Skeletal muscle tissue (tissue), 4 donors: Measurements from ENCODE around the gene C13orf42. TPM values are rescaled to one million over a fixed set of nuclear protein-coding genes. Genes with fewer than 3 reads are reported as not detected.
"Not testable (repeated sequence)": the region's sequence is repeated elsewhere in the genome, so short reads cannot be mapped to it uniquely, and the experiment has no call there.

ENCODE experiments used
- H3K27ac ChIP-seq: one replicate; pipeline ENCODE4 v1.7.0; 2013; ENCODE audit warnings: mild to moderate bottlenecking, low read depth, low read length, inconsistent platforms
- H3K27me3 ChIP-seq, 3 donors: one replicate each; pipeline ENCODE4 v1.7.0; 2013; ENCODE audit warnings: low read length in 3 of 3; ENCODE audit not compliant: control insufficient read depth in 3 of 3, insufficient read depth in 3 of 3
- H3K36me3 ChIP-seq, 3 donors: one replicate each; pipeline ENCODE4 v1.7.0; 2013; ENCODE audit warnings: low read length in 3 of 3; ENCODE audit not compliant: control insufficient read depth in 3 of 3, insufficient read depth in 3 of 3
- H3K4me1 ChIP-seq, 3 donors: one replicate each; pipeline ENCODE4 v1.7.0; 2013; ENCODE audit warnings: low read length in 3 of 3, mild to moderate bottlenecking in 3 of 3; ENCODE audit not compliant: control insufficient read depth in 3 of 3, insufficient read depth in 3 of 3
- H3K4me3 ChIP-seq, 3 donors: one replicate each; pipeline ENCODE4 v1.7.0; 2013; ENCODE audit warnings: low read length in 3 of 3
- H3K9ac ChIP-seq, 3 donors: one replicate each; pipeline ENCODE4 v1.7.0; 2013; ENCODE audit warnings: low read length in 3 of 3, mild to moderate bottlenecking in 3 of 3, moderate library complexity in 2 of 3, low read depth in 1 of 3
- H3K9me3 ChIP-seq, 3 donors: one replicate each; pipeline ENCODE4 v1.7.0; 2013; ENCODE audit warnings: low read length in 3 of 3; ENCODE audit not compliant: control insufficient read depth in 3 of 3
- total RNA-seq: library from RNA; depleted of rRNA; stranded (reverse); fragments of >200 nt; gene quantifications from one replicate; pipeline ENCODE4 v1.2.3, GENCODE V29; 2014
- donor health status: Osteomylitis.

The C13orf42 gene
- total RNA-seq, 1 donor from 2014 or later: not detected

DNA sequence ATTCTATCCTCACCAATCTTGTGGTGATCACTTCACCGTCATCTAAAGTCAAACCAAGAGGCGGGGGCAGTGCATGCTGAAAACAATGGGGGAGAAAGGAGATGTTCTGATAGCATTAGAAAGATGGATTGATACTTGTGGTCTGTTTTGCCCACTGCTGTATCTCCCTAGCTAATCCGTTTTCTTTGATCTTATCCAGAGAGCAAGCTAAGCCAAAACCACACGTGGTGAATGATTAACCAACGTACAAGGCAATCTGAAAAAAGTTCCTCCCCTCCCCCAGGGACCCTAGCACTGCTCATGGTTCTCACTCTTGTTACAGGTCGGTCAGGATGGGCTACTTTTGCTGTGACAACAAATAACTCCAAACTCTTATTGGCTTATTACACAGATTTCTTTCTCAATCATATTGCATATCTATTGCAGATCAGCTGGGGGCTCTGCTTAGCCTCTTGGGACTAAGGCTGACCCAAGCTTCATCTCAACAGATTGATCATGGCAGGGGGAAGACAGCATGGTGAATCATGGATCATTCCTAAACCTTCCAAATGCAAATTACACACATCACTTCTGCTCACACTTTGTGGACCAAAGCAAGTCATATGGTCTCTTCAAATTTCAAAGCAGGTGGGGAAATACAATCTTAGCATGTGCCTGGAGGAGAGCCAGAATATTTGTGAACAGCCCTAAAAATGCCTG lies 11.9 kb upstream of the C13orf42 start:
- Histone ChIP-seq H3K4me3 (no peak overlapping the region), H3K9me3 (peaks cover 0 to 5% (median 2%) of the 10 kb centered on the region in 3 donors), H3K27ac (no peak overlapping the region), H3K4me1 (no peaks in the 10 kb centered on the region), H3K9ac (no peak overlapping the region), H3K27me3 (peaks cover 0 to 2% (median 0%) of the 10 kb centered on the region in 3 donors), H3K36me3 (no peaks in the 10 kb centered on the region)

DNA sequence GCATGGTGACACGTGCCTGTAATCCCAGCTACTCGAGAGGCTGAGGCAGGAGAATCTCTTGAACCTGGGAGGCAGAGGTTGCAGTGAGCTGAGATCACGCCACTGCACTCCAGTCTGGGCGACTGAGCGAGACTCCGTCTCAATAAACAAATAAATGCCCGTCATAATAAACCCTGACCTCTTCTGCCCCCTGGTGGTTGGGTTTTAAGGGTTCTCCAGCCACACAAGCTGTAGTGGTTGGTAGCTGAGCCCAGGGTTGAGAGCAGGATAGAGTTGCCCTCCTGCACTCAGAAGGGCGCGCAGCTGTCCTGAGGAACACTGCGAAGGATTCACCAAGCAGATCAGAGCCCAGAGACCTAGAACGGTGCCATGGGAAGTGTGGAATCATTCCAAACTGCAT lies 9.8 kb upstream of the C13orf42 start:
- not testable (repeated sequence) for H3K36me3 ChIP-seq, H3K9ac ChIP-seq, H3K27me3 ChIP-seq, H3K4me1 ChIP-seq, H3K27ac ChIP-seq, H3K4me3 ChIP-seq, H3K9me3 ChIP-seq

DNA sequence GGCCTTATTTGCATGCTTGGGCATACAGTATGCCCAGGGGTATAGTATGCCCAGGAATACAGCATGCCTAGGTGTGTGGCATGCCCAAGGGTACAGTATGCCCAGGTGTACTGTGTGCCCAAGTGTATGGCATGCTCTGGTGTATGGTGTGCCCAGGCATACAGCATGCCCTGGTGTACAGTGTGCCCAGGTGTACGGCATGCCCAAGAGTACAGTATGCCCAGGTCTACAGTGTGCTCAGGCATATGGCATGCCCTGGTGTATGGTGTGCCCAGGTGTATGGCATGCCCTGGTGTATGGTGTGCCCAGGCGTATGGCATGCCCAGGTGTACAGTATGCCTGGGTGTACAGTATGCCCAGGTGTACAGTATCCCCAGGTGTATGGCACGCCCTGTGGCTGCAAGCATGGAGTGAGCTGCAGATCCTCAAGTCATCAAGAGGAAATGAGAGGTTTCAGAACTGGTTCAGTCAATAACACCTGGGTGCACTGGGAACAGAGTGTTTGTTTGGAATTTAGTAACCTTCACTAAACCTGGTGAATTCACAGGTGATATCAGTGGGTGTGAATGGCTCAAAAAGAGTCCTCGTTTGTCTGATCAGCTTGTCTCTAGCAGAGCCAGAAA lies 7.8 kb upstream of the C13orf42 start:
- no peak overlapping the region for H3K4me3 ChIP-seq

DNA sequence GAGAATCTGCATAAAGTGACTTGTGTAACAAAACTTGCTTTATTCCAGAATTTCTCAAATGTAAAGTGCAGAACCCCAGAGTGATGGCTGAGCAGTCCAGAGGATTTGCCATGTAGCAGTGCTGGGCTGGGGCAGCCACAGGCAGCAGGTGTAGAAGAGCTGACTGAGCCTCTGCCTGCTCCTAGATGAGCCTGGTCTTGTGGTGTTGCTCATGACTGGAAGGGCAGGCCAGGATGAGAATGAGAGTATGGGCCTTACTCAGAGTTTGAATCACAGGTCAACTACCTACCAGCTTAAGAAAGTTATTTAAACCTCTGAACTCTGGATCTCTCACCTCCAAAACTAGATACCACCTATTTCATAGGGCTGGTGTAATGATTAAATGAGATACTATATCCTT lies 2.9 kb upstream of the C13orf42 start:
- Histone ChIP-seq H3K9me3 (peaks cover 2 to 7% (median 3%) of the 10 kb centered on the region in 3 donors), H3K4me3 (no peak overlapping the region), H3K27me3 (peaks cover 0 to 7% (median 0%) of the 10 kb centered on the region in 3 donors), H3K27ac (no peak overlapping the region), H3K4me1 (no peaks in the 10 kb centered on the region), H3K36me3 (no peaks in the 10 kb centered on the region), H3K9ac (no peak overlapping the region)

More for the DNA sequence above, 7.8 kb upstream of the C13orf42 start:
- peaks cover 0 to 7% (median 0%) of the 10 kb centered on the region in 3 donors for H3K27me3 ChIP-seq
- H3K9me3 ChIP-seq: peaks cover 2 to 7% (median 3%) of the 10 kb centered on the region in 3 donors
- H3K4me1 ChIP-seq: no peaks in the 10 kb centered on the region
- no peak overlapping the region for H3K27ac ChIP-seq
- H3K36me3 ChIP-seq: no peaks in the 10 kb centered on the region
- H3K9ac ChIP-seq: no peak overlapping the region

DNA sequence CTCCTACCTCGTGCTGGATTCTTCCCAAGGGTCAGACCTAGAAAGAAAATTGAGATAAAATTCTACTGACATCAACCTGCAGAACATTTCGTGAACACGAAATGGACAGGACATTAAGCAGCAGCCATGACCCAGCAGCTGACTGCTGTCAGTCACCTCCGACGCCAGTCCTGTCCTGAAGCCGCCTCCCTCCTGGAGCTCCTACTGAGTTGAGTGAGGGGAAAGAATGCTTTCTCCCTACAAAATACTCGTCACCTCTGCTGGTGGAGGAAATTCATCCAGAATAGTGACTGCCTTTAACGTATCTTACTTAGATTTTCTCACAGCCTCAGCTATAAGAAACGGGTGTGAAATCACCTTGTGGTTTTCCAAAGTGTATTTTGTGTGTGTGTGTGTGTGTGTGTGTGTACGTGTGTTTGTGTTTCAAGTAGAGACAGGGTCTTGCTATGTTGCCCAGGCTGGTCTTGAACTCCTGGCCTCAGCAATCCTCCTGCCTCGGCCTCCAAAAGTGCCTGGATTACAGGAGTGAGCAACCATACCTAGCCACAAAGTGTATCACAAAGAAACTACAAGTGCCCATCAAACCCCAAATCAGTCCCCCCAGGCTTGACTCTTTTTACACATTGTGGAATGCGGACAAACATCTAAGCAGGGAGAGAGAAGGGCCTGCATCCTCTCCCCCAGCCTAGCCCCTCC lies 2.3 kb upstream of the C13orf42 start:
- Histone ChIP-seq H3K27me3 (peaks cover 0 to 4% (median 0%) of the 10 kb centered on the region in 3 donors), H3K9me3 (peaks cover 2 to 3% (median 2%) of the 10 kb centered on the region in 3 donors), H3K27ac (no peak overlapping the region), H3K4me3 (no peak overlapping the region), H3K9ac (no peak overlapping the region), H3K4me1 (no peaks in the 10 kb centered on the region), H3K36me3 (no peaks in the 10 kb centered on the region)

DNA sequence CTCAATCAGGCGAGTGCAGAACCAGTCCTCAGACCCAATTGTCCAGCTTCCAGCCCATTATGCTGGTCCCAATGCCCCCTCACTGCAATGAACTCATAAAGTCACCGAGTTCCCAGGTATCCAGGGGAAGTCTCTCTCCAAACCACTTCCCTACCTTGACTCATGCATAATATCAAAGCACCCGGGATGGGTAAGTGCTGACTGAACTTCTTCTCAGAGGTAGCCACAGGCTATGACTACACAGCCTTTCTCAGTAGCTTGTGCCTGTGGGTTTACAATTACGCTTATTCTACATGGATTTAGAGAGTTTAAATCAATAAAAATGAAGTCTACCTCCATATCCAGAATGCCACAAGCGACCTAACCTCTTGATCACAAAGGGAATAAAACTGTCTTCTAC lies 1.7 kb upstream of the C13orf42 start:
- Histone ChIP-seq H3K36me3 (no peaks in the 10 kb centered on the region), H3K4me1 (no peaks in the 10 kb centered on the region), H3K9me3 (peaks cover 0 to 2% (median under 1%) of the 10 kb centered on the region in 3 donors), H3K27me3 (peaks cover 0 to 4% (median 0%) of the 10 kb centered on the region in 3 donors), H3K27ac (no peak overlapping the region), H3K4me3 (no peak overlapping the region), H3K9ac (no peak overlapping the region)

DNA sequence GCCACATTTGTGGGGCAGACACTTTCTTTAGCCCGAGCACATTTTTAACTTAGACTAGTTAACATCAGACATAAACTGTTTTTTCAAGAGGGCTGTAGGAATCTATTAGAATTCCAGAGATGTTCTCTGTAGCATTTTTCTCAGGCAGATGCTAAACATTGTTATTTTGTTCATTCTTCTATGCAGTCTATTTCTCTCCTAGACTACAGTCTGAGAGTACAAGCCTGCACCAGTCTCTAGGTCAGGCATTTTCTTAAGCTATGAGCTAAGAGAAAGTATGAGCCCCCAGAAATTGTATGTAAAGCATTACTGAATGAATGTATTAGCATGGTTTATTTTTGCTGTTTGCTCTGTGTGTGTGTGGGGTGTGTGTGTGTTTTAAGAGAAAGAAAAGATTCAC lies 923 bp upstream of the C13orf42 start:
- Histone ChIP-seq H3K4me3 (no peak overlapping the region), H3K36me3 (no peaks in the 10 kb centered on the region), H3K27ac (no peak overlapping the region), H3K27me3 (peaks cover 0 to 4% (median 0%) of the 10 kb centered on the region in 3 donors), H3K4me1 (no peaks in the 10 kb centered on the region), H3K9ac (no peak overlapping the region), H3K9me3 (no peaks in the 10 kb centered on the region)

DNA sequence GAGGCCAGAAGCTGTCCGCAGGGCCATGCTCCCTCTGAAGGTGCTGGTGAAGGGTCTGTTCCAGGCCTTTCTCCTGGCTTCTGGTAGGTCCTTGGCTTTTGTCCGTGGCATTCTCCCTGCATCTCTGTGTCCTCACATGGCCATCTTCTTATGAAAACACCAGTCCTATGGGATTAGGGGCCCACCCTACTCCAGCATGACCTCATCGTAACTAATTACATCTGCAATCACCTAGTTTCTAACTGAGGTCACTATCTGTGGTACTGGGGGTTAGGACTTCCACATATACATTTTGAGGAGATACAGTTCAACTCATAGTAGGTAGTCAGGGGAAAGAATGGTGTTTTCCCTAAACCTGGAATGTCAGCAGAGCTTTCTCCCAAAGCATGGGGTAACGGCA lies 3.1 kb downstream of the C13orf42 start:
- Histone ChIP-seq H3K27ac (no peak overlapping the region), H3K4me1 (no peaks in the 10 kb centered on the region), H3K27me3 (peaks cover 0 to 2% (median 0%) of the 10 kb centered on the region in 3 donors), H3K9me3 (no peaks in the 10 kb centered on the region), H3K4me3 (no peak overlapping the region), H3K36me3 (no peaks in the 10 kb centered on the region), H3K9ac (no peak overlapping the region)

DNA sequence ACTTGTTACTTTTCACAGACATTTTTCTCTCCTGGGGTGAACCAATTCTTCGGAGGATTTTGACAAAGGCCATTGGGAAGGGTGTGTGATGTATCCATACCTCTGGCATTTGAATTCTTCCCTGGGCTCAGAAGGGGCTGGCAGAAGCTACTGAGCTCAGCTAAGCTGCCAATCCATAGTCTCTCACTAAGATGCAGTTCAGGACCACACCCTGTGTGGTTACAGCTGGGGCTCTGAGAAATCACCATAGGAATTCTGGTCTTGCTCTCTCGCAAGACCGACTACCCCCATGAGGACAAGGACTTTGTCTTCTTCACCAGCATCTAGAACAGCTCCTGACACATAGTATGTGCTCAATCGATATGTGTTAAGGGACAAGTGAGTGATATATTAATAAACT lies 6.0 kb downstream of the C13orf42 start:
- Histone ChIP-seq H3K4me1 (no peaks in the 10 kb centered on the region), H3K4me3 (no peak overlapping the region), H3K27me3 (peaks cover 0 to 2% (median 0%) of the 10 kb centered on the region in 3 donors), H3K9ac (no peak overlapping the region), H3K36me3 (no peaks in the 10 kb centered on the region), H3K9me3 (no peaks in the 10 kb centered on the region), H3K27ac (no peak overlapping the region)
